GM19438 (cell line): Measurements from ENCODE around the gene GAB2.
"Not testable (repeated sequence)": the region's sequence is repeated elsewhere in the genome, so short reads cannot be mapped to it uniquely, and the experiment has no call there.

ENCODE experiments used
- ATAC-seq: cut with Tn5 transposase; IDR thresholded peaks from one replicate; pipeline ENCODE4 v1.9.1; 2021; ENCODE audit warnings: low read depth; ENCODE audit not compliant: unreplicated experiment

The GAB2 gene

GRCh38 chr11:78228467-78228866 lies 189.2 kb downstream of the GAB2 start:
- ATAC-seq: no peak

- no peak for ATAC-seq
Observed at GRCh38 chr11:78227921-78228320, 189.7 kb downstream of the GAB2 start.

- ATAC-seq: no peak
Observed at GRCh38 chr11:78226684-78227680, 190.6 kb downstream of the GAB2 start.

- ATAC-seq: no peak
Observed at GRCh38 chr11:78224906-78225420, 192.7 kb downstream of the GAB2 start.

- no peak for ATAC-seq
Observed at GRCh38 chr11:78224506-78224905, 193.1 kb downstream of the GAB2 start.

GRCh38 chr11:78223320-78223954 lies 194.2 kb downstream of the GAB2 start:
- peak; percentile 82 for ATAC-seq

GRCh38 chr11:78222726-78223125 lies 194.9 kb downstream of the GAB2 start:
- ATAC-seq: not testable (repeated sequence)

- ATAC-seq: no peak
Observed at GRCh38 chr11:78221396-78222315, 196.0 kb downstream of the GAB2 start.

GRCh38 chr11:78220218-78221157 lies 197.1 kb downstream of the GAB2 start:
- ATAC-seq: no peak

- no peak for ATAC-seq
Observed at GRCh38 chr11:78219493-78220217, 198.0 kb downstream of the GAB2 start.

GRCh38 chr11:78218707-78219492 lies 198.7 kb downstream of the GAB2 start:
- ATAC-seq: no peak

GRCh38 chr11:78217650-78218541 lies 199.7 kb downstream of the GAB2 start:
- ATAC-seq: no peak

GRCh38 chr11:78216571-78217287 lies 200.9 kb downstream of the GAB2 start:
- no peak for ATAC-seq

GRCh38 chr11:78216021-78216420 lies 201.6 kb downstream of the GAB2 start:
- ATAC-seq: no peak

- ATAC-seq: no peak
Observed at GRCh38 chr11:78214331-78215194, 203.1 kb downstream of the GAB2 start.
